Osteoblast (primary cell): ENCODE results near the gene SYDE1. TPM values are rescaled to one million over a fixed set of nuclear protein-coding genes. Genes with fewer than 3 reads are reported as not detected.
"Not testable (repeated sequence)": the region's sequence is repeated elsewhere in the genome, so short reads cannot be mapped to it uniquely, and the experiment has no call there.

Source experiments
- DNase-seq: peaks from one replicate; pipeline ENCODE4 v3.0.0; 2011; ENCODE audit warnings: low spot score, mixed read lengths; ENCODE audit not compliant: insufficient read length; ENCODE audit errors: missing footprints
- H2AFZ ChIP-seq: 2 replicates; pipeline ENCODE4 v1.6.0; 2011; ENCODE audit warnings: mild to moderate bottlenecking, low read length
- H3K27ac ChIP-seq: 2 replicates; pipeline ENCODE4 v1.5.1; 2011; ENCODE audit warnings: mild to moderate bottlenecking, low read depth, low read length, moderate library complexity
- H3K27me3 ChIP-seq: 2 replicates; pipeline ENCODE4 v1.6.0; 2012; ENCODE audit warnings: mild to moderate bottlenecking, control low read depth, inconsistent platforms, low read length, moderate library complexity; ENCODE audit not compliant: insufficient read depth
- H3K36me3 ChIP-seq: 2 replicates; pipeline ENCODE4 v1.5.1; 2011; ENCODE audit warnings: mild to moderate bottlenecking, low read length, control low read depth, moderate library complexity; ENCODE audit not compliant: insufficient read depth
- H3K4me1 ChIP-seq: 2 replicates; pipeline ENCODE4 v1.5.1; 2011; ENCODE audit warnings: mild to moderate bottlenecking, low read length, control low read depth, moderate library complexity; ENCODE audit not compliant: insufficient read depth
- H3K4me2 ChIP-seq: 2 replicates; pipeline ENCODE4 v1.6.0; 2011; ENCODE audit warnings: mild to moderate bottlenecking, low read length; ENCODE audit not compliant: insufficient read depth
- H3K4me3 ChIP-seq: fragments of 200-600 bp; sonication (generic); 3 replicates; pipeline ENCODE4 v1.5.1; 2012; ENCODE audit warnings: mild to moderate bottlenecking, low read length, inconsistent platforms; ENCODE audit not compliant: insufficient read depth
- H3K79me2 ChIP-seq: 2 replicates; pipeline ENCODE4 v1.6.0; 2012; ENCODE audit warnings: mild to moderate bottlenecking, low read length, control low read depth, inconsistent platforms; ENCODE audit not compliant: insufficient read depth
- H3K9me3 ChIP-seq: 2 replicates; pipeline ENCODE4 v1.5.1; 2011; ENCODE audit warnings: low read depth, low read length, control low read depth
- H4K20me1 ChIP-seq: 2 replicates; pipeline ENCODE4 v1.6.0; 2012; ENCODE audit warnings: mild to moderate bottlenecking, low read length, control low read depth; ENCODE audit not compliant: insufficient read depth
- total RNA-seq: library from RNA; depleted of rRNA; stranded (reverse); fragments of >200 nt; gene quantifications from 2 replicates; pipeline ENCODE4 v1.2.3, GENCODE V29; 2012
- TF ChIP-seq, protein P1 (sequence below): IDR thresholded peaks from 2 replicates; pipeline ENCODE4 v1.5.1; 2011; ENCODE audit warnings: mild to moderate bottlenecking, low read depth, low read length, moderate library complexity; ENCODE audit errors: extremely low read depth

Gene SYDE1
- total RNA-seq, 1 donor: 56.8 TPM

DNA sequence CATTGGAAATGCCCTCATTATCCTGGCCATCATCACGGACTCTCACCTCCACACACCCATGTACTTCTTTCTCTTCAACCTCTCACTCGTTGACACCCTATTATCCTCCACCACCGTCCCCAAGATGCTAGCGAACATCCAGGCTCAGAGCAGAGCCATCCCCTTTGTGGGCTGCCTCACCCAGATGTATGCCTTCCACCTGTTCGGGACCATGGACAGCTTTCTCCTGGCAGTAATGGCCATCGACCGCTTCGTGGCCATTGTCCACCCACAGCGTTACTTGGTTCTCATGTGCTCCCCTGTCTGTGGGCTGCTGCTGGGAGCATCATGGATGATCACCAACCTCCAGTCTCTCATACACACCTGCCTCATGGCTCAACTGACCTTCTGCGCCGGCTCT lies 20.0 kb upstream of the SYDE1 start:
- Histone ChIP-seq H3K79me2 (no peaks in the 10 kb centered on the region), H4K20me1 (no peaks in the 10 kb centered on the region), H3K4me2 (no peak overlapping the region), H2AFZ (no peak overlapping the region), H3K36me3 (no peaks in the 10 kb centered on the region), H3K4me3 (no peak overlapping the region), H3K9me3 (no peaks in the 10 kb centered on the region), H3K4me1 (no peaks in the 10 kb centered on the region), H3K27ac (no peak overlapping the region), H3K27me3 (peaks cover 11% of the 10 kb centered on the region)
- DNase-seq: no peak
- TF ChIP-seq, protein P1, sequence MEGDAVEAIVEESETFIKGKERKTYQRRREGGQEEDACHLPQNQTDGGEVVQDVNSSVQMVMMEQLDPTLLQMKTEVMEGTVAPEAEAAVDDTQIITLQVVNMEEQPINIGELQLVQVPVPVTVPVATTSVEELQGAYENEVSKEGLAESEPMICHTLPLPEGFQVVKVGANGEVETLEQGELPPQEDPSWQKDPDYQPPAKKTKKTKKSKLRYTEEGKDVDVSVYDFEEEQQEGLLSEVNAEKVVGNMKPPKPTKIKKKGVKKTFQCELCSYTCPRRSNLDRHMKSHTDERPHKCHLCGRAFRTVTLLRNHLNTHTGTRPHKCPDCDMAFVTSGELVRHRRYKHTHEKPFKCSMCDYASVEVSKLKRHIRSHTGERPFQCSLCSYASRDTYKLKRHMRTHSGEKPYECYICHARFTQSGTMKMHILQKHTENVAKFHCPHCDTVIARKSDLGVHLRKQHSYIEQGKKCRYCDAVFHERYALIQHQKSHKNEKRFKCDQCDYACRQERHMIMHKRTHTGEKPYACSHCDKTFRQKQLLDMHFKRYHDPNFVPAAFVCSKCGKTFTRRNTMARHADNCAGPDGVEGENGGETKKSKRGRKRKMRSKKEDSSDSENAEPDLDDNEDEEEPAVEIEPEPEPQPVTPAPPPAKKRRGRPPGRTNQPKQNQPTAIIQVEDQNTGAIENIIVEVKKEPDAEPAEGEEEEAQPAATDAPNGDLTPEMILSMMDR: no peak

DNA sequence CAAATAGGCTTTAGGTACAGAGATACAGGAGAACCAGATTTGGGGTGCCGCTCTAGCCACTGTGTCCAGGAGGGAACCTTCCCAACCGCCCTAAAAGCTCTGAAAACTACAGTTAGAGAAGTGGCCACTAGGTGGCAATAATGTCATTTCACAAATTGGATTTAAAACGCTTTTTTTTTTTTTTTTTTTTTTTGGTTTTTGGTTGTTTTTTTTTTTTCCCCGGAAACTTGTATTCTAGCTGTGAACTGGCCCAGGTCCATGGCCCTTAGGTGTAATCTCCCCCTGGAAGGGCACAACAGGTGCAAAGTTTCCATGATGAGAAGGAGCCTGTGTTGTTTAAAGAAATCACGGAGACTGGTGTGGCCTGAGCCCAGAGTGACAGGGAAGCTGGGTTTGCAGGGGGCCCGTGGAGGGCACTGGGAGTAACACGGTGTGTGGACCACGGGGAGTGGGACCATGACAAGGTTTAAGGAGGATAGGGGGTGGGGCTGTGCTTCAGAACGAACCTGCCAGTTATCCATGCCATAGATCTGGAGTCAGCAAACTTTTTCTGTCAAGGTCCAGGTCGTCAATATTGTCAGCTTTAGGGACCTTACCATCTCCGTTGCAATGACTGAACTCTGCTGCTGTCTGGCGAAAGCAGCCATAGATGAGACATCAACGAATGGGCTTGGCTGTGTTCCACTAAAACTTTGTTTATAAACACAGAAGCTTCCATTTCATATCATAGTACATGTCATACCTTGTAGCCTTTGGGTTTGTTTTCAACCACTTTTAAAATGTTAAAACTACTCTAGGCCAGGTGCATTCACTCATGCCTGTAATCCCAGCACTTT lies 15.1 kb upstream of the SYDE1 start:
- H3K27me3 ChIP-seq: peaks cover 4% of the 10 kb centered on the region
- H3K4me2 ChIP-seq: no peak overlapping the region
- no peaks in the 10 kb centered on the region for H3K9me3 ChIP-seq
- H3K27ac ChIP-seq: no peak overlapping the region
- H3K79me2 ChIP-seq: no peaks in the 10 kb centered on the region
- no peaks in the 10 kb centered on the region for H4K20me1 ChIP-seq
- no peaks in the 10 kb centered on the region for H3K4me1 ChIP-seq
- peak; percentile 69 for DNase-seq
- H3K36me3 ChIP-seq: no peaks in the 10 kb centered on the region
- no peak overlapping the region for H2AFZ ChIP-seq
- TF ChIP-seq, protein P1: peak; percentile 69
- H3K4me3 ChIP-seq: no peak overlapping the region

DNA sequence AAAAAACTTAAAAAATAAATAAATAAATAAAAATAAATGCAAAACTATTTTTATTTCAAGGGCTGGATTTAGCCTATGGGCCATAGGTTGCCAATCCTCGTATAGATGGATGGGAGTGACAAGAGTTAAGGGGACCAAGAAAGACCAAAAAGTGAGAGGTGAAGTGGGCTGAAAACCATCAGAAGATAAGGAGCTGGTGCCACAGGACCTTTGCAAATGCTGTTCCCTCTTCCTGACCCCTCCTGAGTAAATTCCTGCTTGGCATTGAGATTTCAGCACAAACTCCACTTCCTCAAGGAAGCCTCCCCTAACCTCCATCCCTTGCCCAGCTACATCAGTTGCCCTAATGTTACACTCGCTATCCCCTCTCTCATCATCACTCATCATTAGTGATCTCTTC lies 14.2 kb upstream of the SYDE1 start:
- no peaks in the 10 kb centered on the region for H3K79me2 ChIP-seq
- TF ChIP-seq, protein P1: no peak
- no peak for DNase-seq
- H3K27me3 ChIP-seq: peaks cover 3% of the 10 kb centered on the region
- H3K27ac ChIP-seq: no peak overlapping the region
- no peak overlapping the region for H3K4me2 ChIP-seq
- H4K20me1 ChIP-seq: no peaks in the 10 kb centered on the region
- H3K4me3 ChIP-seq: no peak overlapping the region
- no peaks in the 10 kb centered on the region for H3K9me3 ChIP-seq
- H3K4me1 ChIP-seq: no peaks in the 10 kb centered on the region
- no peaks in the 10 kb centered on the region for H3K36me3 ChIP-seq
- no peak overlapping the region for H2AFZ ChIP-seq

DNA sequence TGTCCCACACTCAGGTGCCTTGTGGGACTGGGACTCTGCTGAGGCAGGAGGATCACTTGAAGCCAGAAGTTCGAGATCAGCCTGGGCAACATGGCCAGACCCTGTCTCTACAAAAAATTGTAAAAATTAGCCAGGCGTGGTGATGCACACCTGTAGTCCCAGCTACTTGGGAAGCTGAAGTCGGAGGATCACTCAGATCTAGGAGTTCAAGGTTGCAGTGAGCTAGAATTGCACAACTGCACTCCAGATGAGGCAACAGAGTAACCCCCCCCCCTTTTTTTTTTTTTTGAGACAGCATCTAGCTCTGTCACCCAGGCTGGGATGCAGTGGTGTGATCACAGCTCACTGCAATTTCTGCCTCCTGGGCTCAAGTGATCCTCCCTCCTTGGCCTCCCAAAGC lies 11.0 kb upstream of the SYDE1 start:
- DNase-seq: no peak
- Histone ChIP-seq H3K27me3 (peaks cover 3% of the 10 kb centered on the region), H3K4me2 (no peak overlapping the region), H3K9me3 (no peaks in the 10 kb centered on the region), H3K4me3 (no peak overlapping the region), H3K27ac (no peak overlapping the region), H3K4me1 (no peaks in the 10 kb centered on the region), H3K36me3 (no peaks in the 10 kb centered on the region), H2AFZ (no peak overlapping the region), H4K20me1 (no peaks in the 10 kb centered on the region), H3K79me2 (no peaks in the 10 kb centered on the region)
- TF ChIP-seq, protein P1: no peak

DNA sequence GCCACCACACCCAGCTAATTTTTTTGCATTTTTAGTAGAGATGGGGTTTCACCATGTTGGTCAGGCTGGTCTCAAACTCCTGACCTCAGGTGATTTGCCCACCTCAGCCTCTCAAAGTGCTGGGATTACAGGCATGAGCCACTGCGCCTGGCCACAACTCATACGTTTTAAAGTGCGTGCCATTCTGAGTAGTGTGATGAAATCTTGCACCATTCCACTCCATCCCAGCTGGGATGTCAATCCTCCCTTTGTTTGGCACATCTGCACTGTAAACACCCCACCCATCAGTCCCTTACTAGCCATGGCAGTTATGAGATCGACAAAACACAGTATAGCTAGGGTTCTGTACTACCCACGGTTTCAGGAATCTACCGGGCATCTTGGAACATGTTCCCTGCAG lies 9.2 kb upstream of the SYDE1 start:
- not testable (repeated sequence) for H2AFZ ChIP-seq, H3K27ac ChIP-seq, DNase-seq, H3K27me3 ChIP-seq, H3K4me3 ChIP-seq, H3K4me2 ChIP-seq, H3K79me2 ChIP-seq, H3K4me1 ChIP-seq, H3K9me3 ChIP-seq, H4K20me1 ChIP-seq, H3K36me3 ChIP-seq
